Measurements from ENCODE around the gene CLCN1. TPM values are rescaled to one million over a fixed set of nuclear protein-coding genes. Genes with fewer than 3 reads are reported as not detected.

CLCN1 gene
- total and polyA plus RNA-seq, 2 of the 8 experiments (the other 6 are each of a cell fraction or from before 2014, with no cell fraction given) = 0.36 to 0.41 TPM

- no peaks in the 10 kb centered on the region for H3K79me2 ChIP-seq (ENCODE audit: control insufficient read depth in 1 of 2, insufficient read depth in 2 of 2, low read length in 2 of 2)
- 87% methylated on average over 8 of the region's 8 CpGs; no CpG with 5 or more reads in 1 of the 2 experiments for WGBS, 2 experiments (ENCODE audit: extremely low coverage in 1 of 2, insufficient coverage in 1 of 2, insufficient read length in 1 of 2, insufficient replicate concordance in 2 of 2, low coverage in 1 of 2, low lambda C conversion rate in 2 of 2, missing lambda C conversion rate in 1 of 2)
- H3K14ac ChIP-seq (ENCODE audit: insufficient read length) = no peak overlapping the region
- H2AK5ac ChIP-seq (ENCODE audit: low read depth, low read length) = no peak overlapping the region
- no peak overlapping the region for H4K8ac ChIP-seq (ENCODE audit: extremely low read depth, insufficient read depth, low read length)
- no peak for DNase-seq (ENCODE audit: low read depth in 1 of 2, low spot score in 2 of 2)
- H3K18ac ChIP-seq (ENCODE audit: extremely low read depth, low read length) = no peak overlapping the region
- TF ChIP-seq POLR2AphosphoS5 (IDR thresholded peaks at IDR 0.05; ENCODE audit: low read depth, low read length) (no peak), EZH2 (IDR thresholded peaks at IDR 0.05; ENCODE audit: low read depth, low read length, severe bottlenecking) (no peak), SRF (IDR thresholded peaks at IDR 0.05; ENCODE audit: low read depth, low read length) (no peak), SIX5 (IDR thresholded peaks at IDR 0.05; ENCODE audit: low read depth, low read length) (no peak), E2F6 (IDR thresholded peaks at IDR 0.05) (no peak), USF2 (IDR thresholded peaks at IDR 0.05; ENCODE audit: low read length) (no peak)
- no peaks in the 10 kb centered on the region for H4K20me1 ChIP-seq (replicated peaks in 1 of 2; ENCODE audit: control insufficient read depth in 1 of 2, insufficient read depth in 2 of 2, low read length in 2 of 2)
- H3K4me1 ChIP-seq (replicated peaks in 1 of 4; ENCODE audit: control insufficient read depth in 3 of 4, insufficient read depth in 4 of 4, low read length in 3 of 4) = peaks cover 2 to 9% (median 4%) of the 10 kb centered on the region in 4 experiments; a peak in 5 of 7 replicates
- H3K36me3 ChIP-seq (ENCODE audit: control insufficient read depth in 2 of 4, insufficient read depth in 4 of 4, low read length in 3 of 4) = no peaks in the 10 kb centered on the region
- H3K4me3 ChIP-seq (ENCODE audit: extremely low read depth in 1 of 4, insufficient read depth in 2 of 4, low read depth in 3 of 4, low read length in 4 of 4) = no peak overlapping the region
- no peaks in the 10 kb centered on the region for H3K27me3 ChIP-seq (replicated peaks in 1 of 4; ENCODE audit: control insufficient read depth in 3 of 4, extremely low read depth in 1 of 4, insufficient read depth in 3 of 4, low read length in 3 of 4)
- H3K9me3 ChIP-seq (ENCODE audit: insufficient read depth in 2 of 2, low read depth in 1 of 2, low read length in 1 of 2) = no peaks in the 10 kb centered on the region
- no peak overlapping the region for H3K27ac ChIP-seq (ENCODE audit: low read depth, low read length)
- no peaks in the 10 kb centered on the region; the same call in 1 of the 2 replicates for H3K23me2 ChIP-seq (ENCODE audit: low read depth, low read length)
- H2BK20ac ChIP-seq (ENCODE audit: low read length) = no peak overlapping the region
- no peak overlapping the region for H3K4me2 ChIP-seq (ENCODE audit: insufficient read depth in 1 of 2, low read depth in 2 of 2, low read length in 2 of 2)
- H4K91ac ChIP-seq (replicated peaks; ENCODE audit: insufficient read length, low read length) = no peak overlapping the region
- no peak overlapping the region for H2BK15ac ChIP-seq (ENCODE audit: low read length)
- no peak overlapping the region for H3K9ac ChIP-seq (replicated peaks in 1 of 4; ENCODE audit: extremely low read depth in 1 of 4, low read depth in 3 of 4, low read length in 3 of 4)
- H3K4ac ChIP-seq (replicated peaks; ENCODE audit: insufficient read length, low read depth, low read length) = no peak overlapping the region
- H2BK12ac ChIP-seq (ENCODE audit: low read depth, low read length) = no peak overlapping the region
- CTCF ChIA-PET (ENCODE audit: partially characterized antibody) = interaction anchor here (0.9 to 3.8 kb wide), 7 partner anchors 11 to 136 kb away, joined by 3 to 21 read pairs (median 4); no protein-coding TSS in a partner anchor
- POLR2A ChIA-PET (ENCODE audit: partially characterized antibody) = interaction anchor here (1.0 to 2.4 kb wide), 2 partner anchors 9 to 16 kb away, joined by 3 to 8 read pairs; partner anchors contain the start of genes CASP2 and GSTK1
- no peak overlapping the region for H2BK5ac ChIP-seq (ENCODE audit: low read depth, low read length)
- H2BK120ac ChIP-seq (replicated peaks; ENCODE audit: low read depth, low read length) = no peak overlapping the region
- H2AFZ ChIP-seq (ENCODE audit: low read length) = no peak overlapping the region
- no peak overlapping the region for H3K56ac ChIP-seq (replicated peaks; ENCODE audit: insufficient read length, low read depth, low read length)
- no peaks in the 10 kb centered on the region for H3K79me1 ChIP-seq (ENCODE audit: low read depth, low read length)
- H4K5ac ChIP-seq (ENCODE audit: insufficient read length, low read depth, low read length) = no peak overlapping the region
- no peak for FAIRE-seq
- H3K23ac ChIP-seq (ENCODE audit: insufficient read length) = no peak overlapping the region
Measured at GRCh38 chr7:143279186-143280098, 36.5 kb upstream of the CLCN1 start.
